ENCODE measurements around the gene DOCK9. TPM values are rescaled to one million over a fixed set of nuclear protein-coding genes. Genes with fewer than 3 reads are reported as not detected.
A peak's percentile ranks its signal among the peaks of the same experiment; 100 is the strongest.

DOCK9 gene
- total RNA-seq, 4 donors from 2014 or later, result 79.1 to 197 (median 107) TPM

DNA sequence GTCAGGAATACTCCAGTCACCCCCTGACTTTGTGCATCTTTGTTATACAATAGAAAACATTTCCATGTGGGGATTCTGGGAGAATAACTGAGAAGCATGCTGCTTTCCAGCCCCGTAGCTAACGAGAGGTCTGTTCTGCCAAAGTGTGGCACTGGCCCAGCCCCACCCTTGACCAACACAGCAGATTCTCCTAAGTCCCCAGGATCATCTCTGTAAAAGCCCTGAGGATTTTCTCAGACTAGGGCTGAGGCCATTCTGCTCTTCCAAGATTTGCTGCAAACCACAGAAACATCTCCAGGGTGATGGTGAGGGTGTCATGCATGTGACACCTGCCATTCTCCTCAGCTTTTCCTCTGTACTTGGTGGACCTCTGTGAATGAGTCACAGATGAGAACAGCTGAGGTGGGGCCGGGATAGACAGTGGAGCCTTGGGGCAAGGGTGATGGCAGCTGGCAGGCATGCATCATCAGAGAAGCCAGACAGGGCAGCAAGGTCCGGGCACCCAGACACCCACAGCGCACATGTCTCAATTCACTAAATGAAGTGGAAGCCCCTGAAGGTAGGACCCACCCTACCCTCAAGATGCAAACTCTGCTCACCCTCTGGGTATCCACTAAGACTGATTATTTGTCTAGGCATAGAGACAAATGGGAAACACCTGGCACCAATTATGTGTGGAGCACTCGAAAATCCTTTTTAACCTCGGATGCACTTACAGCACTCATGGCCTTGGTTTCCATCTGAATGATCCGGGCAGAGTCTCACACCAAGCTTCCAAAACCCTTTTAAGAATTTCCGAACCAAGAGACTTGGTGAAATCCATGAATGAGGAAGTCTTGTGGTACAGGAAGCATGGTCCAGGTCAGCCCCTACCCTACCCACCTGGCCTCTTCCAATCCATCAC, 20.1 kb upstream of the DOCK9 start:
- no peak overlapping the region for H3K4me3 ChIP-seq
- TF ChIP-seq, protein P1, sequence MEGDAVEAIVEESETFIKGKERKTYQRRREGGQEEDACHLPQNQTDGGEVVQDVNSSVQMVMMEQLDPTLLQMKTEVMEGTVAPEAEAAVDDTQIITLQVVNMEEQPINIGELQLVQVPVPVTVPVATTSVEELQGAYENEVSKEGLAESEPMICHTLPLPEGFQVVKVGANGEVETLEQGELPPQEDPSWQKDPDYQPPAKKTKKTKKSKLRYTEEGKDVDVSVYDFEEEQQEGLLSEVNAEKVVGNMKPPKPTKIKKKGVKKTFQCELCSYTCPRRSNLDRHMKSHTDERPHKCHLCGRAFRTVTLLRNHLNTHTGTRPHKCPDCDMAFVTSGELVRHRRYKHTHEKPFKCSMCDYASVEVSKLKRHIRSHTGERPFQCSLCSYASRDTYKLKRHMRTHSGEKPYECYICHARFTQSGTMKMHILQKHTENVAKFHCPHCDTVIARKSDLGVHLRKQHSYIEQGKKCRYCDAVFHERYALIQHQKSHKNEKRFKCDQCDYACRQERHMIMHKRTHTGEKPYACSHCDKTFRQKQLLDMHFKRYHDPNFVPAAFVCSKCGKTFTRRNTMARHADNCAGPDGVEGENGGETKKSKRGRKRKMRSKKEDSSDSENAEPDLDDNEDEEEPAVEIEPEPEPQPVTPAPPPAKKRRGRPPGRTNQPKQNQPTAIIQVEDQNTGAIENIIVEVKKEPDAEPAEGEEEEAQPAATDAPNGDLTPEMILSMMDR (IDR thresholded peaks at IDR 0.05), result no peak
- no peak for TF ChIP-seq POLR2A (IDR thresholded peaks at IDR 0.05)
- H3K4me1 ChIP-seq, result peaks cover 0 to 6% of the 10 kb centered on the region in 2 donors
- intact Hi-C loops (cut with DNase I; ENCODE audit: low total_unique reads), result no loop called here
- H3K27ac ChIP-seq, result peak overlapping the region; percentile 34 to 53
- DNase-seq, result no peak
- H3K27me3 ChIP-seq, result no peaks in the 10 kb centered on the region
- no peaks in the 10 kb centered on the region for H3K36me3 ChIP-seq
- H3K9me3 ChIP-seq, result no peaks in the 10 kb centered on the region

DNA sequence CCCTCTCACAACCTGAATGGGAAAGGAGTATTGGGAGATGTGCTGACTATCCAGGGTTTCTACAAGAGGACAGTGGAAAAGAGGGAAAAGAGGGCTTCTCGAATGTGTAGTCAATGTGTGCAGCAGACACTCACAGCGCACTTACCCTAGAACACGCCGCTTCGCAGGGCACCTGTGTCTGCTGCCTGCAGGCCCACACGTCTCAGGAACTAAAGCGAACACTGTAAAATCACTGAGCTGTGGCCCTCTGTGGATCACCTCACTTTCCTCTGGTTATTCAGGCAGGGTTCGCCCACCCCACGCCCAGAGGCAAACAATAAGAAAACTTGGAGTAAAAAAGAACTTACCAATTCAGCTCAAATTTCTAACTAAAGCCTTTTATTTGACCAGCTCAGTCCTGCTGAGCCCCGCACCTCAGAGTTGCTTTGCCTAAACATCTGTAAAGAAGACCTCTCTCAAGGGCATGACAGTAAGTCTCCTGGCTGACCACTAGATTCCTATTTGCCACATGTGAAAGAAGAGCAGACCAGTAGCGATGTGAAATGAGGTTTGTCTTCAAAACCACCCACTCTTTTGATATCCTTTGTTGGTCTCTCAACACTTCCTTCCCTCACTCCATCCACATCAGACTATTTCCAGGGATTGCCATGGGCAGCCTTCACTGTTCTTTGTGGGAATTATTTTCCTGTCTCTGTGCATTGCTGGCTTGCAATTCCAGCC, 19.3 kb upstream of the DOCK9 start:
- TF ChIP-seq POLR2A (IDR thresholded peaks at IDR 0.05), result no peak
- TF ChIP-seq, protein P1 (IDR thresholded peaks at IDR 0.05), result no peak
- H3K36me3 ChIP-seq, result no peaks in the 10 kb centered on the region
- intact Hi-C loops (cut with DNase I; ENCODE audit: low total_unique reads), result no loop called here
- peaks cover 0 to 6% of the 10 kb centered on the region in 2 donors for H3K4me1 ChIP-seq
- no peaks in the 10 kb centered on the region for H3K9me3 ChIP-seq
- no peaks in the 10 kb centered on the region for H3K27me3 ChIP-seq
- no peak for DNase-seq
- no peak overlapping the region for H3K4me3 ChIP-seq
- H3K27ac ChIP-seq, result no peak overlapping the region

- TF ChIP-seq, protein P1 (IDR thresholded peaks at IDR 0.05), result no peak
- no peak for TF ChIP-seq POLR2A (IDR thresholded peaks at IDR 0.05)
- Histone ChIP-seq H3K4me3 (no peak overlapping the region), H3K9me3 (no peaks in the 10 kb centered on the region), H3K27ac (no peak overlapping the region), H3K4me1 (peaks cover 0 to 6% of the 10 kb centered on the region in 2 donors), H3K27me3 (no peaks in the 10 kb centered on the region), H3K36me3 (no peaks in the 10 kb centered on the region)
- intact Hi-C loops (cut with DNase I; ENCODE audit: low total_unique reads), result no loop called here
- DNase-seq, result no peak
Measured at GRCh38 chr13:98996046-98996445, 18.2 kb upstream of the DOCK9 start.

DNA sequence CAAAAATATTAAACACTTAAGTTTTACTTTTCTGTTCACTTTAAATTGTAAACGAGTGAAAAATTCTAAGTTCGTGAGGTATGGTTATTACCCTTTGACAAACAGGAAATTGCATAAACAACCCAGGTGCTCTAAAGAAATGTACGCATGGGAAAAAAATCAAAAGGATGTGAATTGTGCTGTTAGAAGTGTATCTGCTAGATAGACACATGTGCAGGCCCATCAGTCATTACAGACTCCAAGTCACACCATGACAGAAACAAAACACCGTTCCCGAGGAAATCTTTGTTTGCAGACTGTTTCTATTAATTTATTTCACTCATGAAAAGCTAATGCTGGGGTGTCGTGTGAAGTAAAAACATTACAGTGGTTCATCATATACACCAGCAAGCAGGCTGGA, 17.0 kb upstream of the DOCK9 start:
- intact Hi-C loops (cut with DNase I; ENCODE audit: low total_unique reads), result no loop called here
- no peaks in the 10 kb centered on the region for H3K9me3 ChIP-seq
- H3K27ac ChIP-seq, result no peak overlapping the region
- no peaks in the 10 kb centered on the region for H3K4me1 ChIP-seq
- DNase-seq, result no peak
- no peak overlapping the region for H3K4me3 ChIP-seq
- H3K27me3 ChIP-seq, result no peaks in the 10 kb centered on the region
- TF ChIP-seq, protein P1 (IDR thresholded peaks at IDR 0.05), result no peak
- no peak for TF ChIP-seq POLR2A (IDR thresholded peaks at IDR 0.05)
- H3K36me3 ChIP-seq, result no peaks in the 10 kb centered on the region

GRCh38 chr13:98994080-98994479, 16.2 kb upstream of the DOCK9 start:
- no peaks in the 10 kb centered on the region for H3K36me3 ChIP-seq
- DNase-seq, result no peak
- H3K27ac ChIP-seq, result no peak overlapping the region
- intact Hi-C loops (cut with DNase I; ENCODE audit: low total_unique reads), result no loop called here
- H3K4me1 ChIP-seq, result no peaks in the 10 kb centered on the region
- no peaks in the 10 kb centered on the region for H3K9me3 ChIP-seq
- TF ChIP-seq, protein P1 (IDR thresholded peaks at IDR 0.05), result no peak
- no peak for TF ChIP-seq POLR2A (IDR thresholded peaks at IDR 0.05)
- no peak overlapping the region for H3K4me3 ChIP-seq
- no peaks in the 10 kb centered on the region for H3K27me3 ChIP-seq

Data from uterus (tissue), 4 donors.